Measurements from ENCODE around the gene DNAH12. TPM values are rescaled to one million over a fixed set of nuclear protein-coding genes. Genes with fewer than 3 reads are reported as not detected.

The DNAH12 gene
- total and polyA plus RNA-seq, 2 of the 13 experiments (the other 11 are each of a cell fraction or from before 2014, with no cell fraction given), result 0.11 TPM

- TF ChIP-seq REST (IDR thresholded peaks at IDR 0.05; ENCODE audit: borderline replicate concordance in 1 of 2, low read depth in 1 of 2, low read length in 2 of 2) (no peak; a peak in 1 of 4 replicates), BCLAF1 (IDR thresholded peaks at IDR 0.05) (no peak), PITX1 (CRISPR knock-in tag; IDR thresholded peaks at IDR 0.05) (peak; percentile 57), ZNF329 (CRISPR knock-in tag; IDR thresholded peaks at IDR 0.05; ENCODE audit: low read depth) (no peak; the same call in 1 of the 2 replicates), SIN3A (IDR thresholded peaks at IDR 0.05; ENCODE audit: borderline replicate concordance, low read depth, low read length) (peak; percentile 97), SP140L (CRISPR knock-in tag; IDR thresholded peaks at IDR 0.05; ENCODE audit: borderline replicate concordance) (no peak), JDP2 (CRISPR knock-in tag; IDR thresholded peaks at IDR 0.05; ENCODE audit: borderline replicate concordance) (peak; percentile 63), MAF1 (CRISPR knock-in tag; IDR thresholded peaks at IDR 0.05; ENCODE audit: borderline replicate concordance) (no peak), ZNF558 (CRISPR knock-in tag; IDR thresholded peaks at IDR 0.05; ENCODE audit: borderline replicate concordance) (peak; percentile 89), IRX3 (CRISPR knock-in tag; IDR thresholded peaks at IDR 0.05; ENCODE audit: borderline replicate concordance, low read depth) (peak; percentile 86; the same call in 1 of the 2 replicates), ZNF33B (CRISPR knock-in tag; IDR thresholded peaks at IDR 0.05) (no peak; the same call in 1 of the 2 replicates), TOPORS (CRISPR knock-in tag; IDR thresholded peaks at IDR 0.05) (peak; percentile 83), HNRNPH1 (optimal IDR thresholded peaks at IDR 0.05; ENCODE audit: low read depth, low read length) (no peak), AHR (CRISPR knock-in tag; IDR thresholded peaks at IDR 0.05) (0 out of 2 replicates have a peak, but pooled peaks have one; percentile 87), ZBTB38 (CRISPR knock-in tag; IDR thresholded peaks at IDR 0.05) (peak; percentile 64), ZNF143 (CRISPR knock-in tag; IDR thresholded peaks at IDR 0.05) (no peak), MBNL3 (CRISPR knock-in tag; conservative IDR thresholded peaks at IDR 0.05) (no peak), KMT2B (CRISPR knock-in tag; IDR thresholded peaks at IDR 0.05) (peak; percentile 99), KLF16 (CRISPR knock-in tag; IDR thresholded peaks at IDR 0.05) (peak; percentile 91 to 92; a peak in 3 of 4 replicates), THYN1 (CRISPR knock-in tag; IDR thresholded peaks at IDR 0.05; ENCODE audit: borderline replicate concordance, low read depth) (0 out of 2 replicates have a peak, but pooled peaks have one; percentile 64), TARDBP (CRISPR knock-in tag; IDR thresholded peaks at IDR 0.05) (peak; percentile 95)
- TF ChIP-seq, protein P1, sequence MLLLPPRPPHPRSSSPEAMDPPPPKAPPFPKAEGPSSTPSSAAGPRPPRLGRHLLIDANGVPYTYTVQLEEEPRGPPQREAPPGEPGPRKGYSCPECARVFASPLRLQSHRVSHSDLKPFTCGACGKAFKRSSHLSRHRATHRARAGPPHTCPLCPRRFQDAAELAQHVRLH (CRISPR knock-in tag; IDR thresholded peaks at IDR 0.05; ENCODE audit: borderline replicate concordance, low read depth), result peak; percentile 95; the same call in 1 of the 2 replicates
These were observed 11.8 kb upstream of the DNAH12 start, which contains the start of gene PDE12 (continued) for GRCh38 chr3:57555738-57556458.

Measured in HepG2 (cell line).